ENCODE results near the gene RIPK4.

DNA sequence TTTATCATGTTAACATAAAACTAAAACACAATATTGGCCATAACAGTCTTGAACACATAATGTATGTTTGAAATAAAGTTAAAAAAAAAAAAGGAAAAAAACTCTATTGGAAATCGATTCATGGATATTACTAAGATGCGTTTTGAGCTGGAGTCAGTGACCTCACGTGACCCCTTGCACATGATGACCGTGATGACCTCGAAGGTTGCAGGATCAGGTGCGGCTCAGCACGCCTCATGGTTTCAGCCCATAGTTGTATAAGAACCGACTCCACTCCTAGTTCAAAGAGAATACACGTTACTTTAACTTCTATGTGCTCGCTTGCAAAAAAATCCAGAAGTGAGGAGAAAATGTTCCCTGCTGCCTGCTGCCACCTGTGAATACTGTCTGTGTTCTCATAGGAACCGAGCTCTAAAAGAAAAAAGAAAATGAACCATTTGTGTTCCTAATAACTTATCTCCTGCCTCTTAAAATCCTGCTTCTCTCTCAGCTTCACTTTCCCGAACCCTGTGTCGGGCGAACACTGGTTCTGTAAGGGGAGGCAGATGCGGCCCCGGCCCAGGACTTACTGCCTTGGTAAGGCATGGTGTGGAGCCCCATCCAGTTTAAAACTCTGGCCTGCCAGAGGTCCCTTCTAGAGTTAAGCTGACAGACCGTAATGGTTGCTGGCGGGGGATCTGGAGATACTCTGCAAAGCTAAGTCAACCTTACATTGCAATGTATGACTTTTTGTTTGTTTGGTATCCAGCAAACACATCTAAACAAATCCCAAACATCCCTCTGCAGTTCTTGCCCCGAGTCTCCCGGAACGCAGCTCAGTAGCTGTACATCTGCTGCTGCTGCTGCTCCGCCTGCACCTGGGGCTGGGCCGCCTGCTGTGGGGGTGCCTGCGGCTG is 33.8 kb upstream of the RIPK4 start:
- no peak for TF ChIP-seq EZH2 (IDR thresholded peaks at IDR 0.05; ENCODE audit: insufficient read depth, poor library complexity, severe bottlenecking)
- no peak for TF ChIP-seq EZH2phosphoT487 (IDR thresholded peaks at IDR 0.05; ENCODE audit: insufficient read depth, low read depth)
